ENCODE measurements around the gene CHIT1. TPM values are rescaled to one million over a fixed set of nuclear protein-coding genes. Genes with fewer than 3 reads are reported as not detected.

Gene CHIT1
- total RNA-seq, 1 donor: not detected

DNA sequence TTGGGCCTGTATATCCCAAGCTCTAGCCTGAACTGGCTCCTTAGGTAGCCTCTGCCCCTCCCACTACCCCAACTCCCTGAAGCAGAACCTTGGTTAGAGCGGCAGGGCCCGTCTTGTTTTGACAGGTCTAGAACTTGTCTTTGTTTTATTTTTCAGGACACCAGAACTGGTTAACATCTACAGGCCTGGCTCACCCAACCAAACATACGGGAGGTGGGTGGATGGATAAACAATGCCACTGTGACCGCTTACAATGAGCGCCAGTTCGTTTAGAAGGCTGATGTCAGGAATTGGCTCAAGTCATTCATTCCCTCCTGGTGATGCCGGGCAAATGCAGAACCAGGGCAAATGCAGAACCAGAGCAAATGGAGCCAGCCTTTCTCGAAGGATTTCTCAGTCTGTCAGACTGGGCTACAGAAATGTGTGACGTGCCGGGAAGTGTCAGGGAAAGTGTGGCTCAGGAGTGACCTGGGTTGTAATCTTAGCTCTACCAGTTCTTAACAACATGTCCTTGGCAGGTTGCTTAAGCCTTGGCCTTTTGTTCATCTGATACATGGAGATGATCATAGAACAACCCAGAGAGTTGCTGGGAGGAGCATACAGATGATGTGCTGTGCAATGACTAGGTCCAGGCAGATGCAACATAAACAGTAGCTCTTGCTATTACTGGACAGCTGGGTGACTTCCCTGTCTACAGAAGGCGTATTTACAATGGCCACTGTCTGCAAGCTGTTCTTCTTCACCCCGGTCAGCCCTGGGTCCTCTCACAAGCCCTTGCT is 45.3 kb upstream of the CHIT1 start:
- DNase-seq (ENCODE audit: low read depth): peak; percentile 28
- TF ChIP-seq, protein P1, sequence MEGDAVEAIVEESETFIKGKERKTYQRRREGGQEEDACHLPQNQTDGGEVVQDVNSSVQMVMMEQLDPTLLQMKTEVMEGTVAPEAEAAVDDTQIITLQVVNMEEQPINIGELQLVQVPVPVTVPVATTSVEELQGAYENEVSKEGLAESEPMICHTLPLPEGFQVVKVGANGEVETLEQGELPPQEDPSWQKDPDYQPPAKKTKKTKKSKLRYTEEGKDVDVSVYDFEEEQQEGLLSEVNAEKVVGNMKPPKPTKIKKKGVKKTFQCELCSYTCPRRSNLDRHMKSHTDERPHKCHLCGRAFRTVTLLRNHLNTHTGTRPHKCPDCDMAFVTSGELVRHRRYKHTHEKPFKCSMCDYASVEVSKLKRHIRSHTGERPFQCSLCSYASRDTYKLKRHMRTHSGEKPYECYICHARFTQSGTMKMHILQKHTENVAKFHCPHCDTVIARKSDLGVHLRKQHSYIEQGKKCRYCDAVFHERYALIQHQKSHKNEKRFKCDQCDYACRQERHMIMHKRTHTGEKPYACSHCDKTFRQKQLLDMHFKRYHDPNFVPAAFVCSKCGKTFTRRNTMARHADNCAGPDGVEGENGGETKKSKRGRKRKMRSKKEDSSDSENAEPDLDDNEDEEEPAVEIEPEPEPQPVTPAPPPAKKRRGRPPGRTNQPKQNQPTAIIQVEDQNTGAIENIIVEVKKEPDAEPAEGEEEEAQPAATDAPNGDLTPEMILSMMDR (IDR thresholded peaks at IDR 0.05; ENCODE audit: insufficient read depth, low read depth, low read length): no peak

DNA sequence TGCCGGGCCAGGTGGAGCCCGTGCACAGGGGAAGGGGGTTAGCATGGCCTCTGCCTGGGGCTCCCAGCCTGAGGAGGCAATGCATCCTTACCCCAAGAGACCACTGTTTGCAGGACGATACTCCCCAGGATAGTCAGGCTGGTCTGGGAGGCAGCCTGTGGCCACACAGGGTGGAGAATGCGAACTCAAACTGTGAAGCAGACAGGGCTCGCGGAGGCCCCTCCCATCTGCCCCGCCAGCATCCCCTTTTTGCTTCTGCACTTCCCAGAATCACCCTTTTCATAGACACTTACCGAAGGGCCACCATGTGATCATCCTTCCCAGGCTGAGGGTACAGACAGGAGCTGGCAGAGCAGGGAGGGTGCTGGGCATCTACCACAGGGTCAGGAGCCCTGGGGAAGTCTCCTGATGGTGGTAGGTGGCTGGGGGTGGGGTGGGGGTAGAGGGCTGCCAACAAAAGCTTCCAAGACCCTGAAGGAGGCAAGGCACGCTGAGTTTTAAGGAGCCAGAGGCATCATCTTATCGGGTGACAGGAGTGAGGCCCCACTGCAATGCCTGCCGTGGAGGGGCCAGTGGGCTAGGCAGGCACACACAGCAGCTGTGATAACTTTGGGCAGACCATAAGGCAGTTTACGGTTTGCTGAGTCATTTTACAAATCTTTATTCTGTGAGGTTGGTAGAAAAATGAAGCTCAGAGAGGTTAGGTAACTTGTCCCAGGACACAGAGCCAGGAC is 44.6 kb upstream of the CHIT1 start:
- no peak for DNase-seq (ENCODE audit: low read depth)
- TF ChIP-seq, protein P1 (IDR thresholded peaks at IDR 0.05; ENCODE audit: insufficient read depth, low read depth, low read length): no peak
- H3K4me3 ChIP-seq (ENCODE audit: low read depth, low read length): no peak overlapping the region

More for the DNA sequence above, 45.3 kb upstream of the CHIT1 start:
- no peak overlapping the region for H3K4me3 ChIP-seq (ENCODE audit: low read depth, low read length)

DNA sequence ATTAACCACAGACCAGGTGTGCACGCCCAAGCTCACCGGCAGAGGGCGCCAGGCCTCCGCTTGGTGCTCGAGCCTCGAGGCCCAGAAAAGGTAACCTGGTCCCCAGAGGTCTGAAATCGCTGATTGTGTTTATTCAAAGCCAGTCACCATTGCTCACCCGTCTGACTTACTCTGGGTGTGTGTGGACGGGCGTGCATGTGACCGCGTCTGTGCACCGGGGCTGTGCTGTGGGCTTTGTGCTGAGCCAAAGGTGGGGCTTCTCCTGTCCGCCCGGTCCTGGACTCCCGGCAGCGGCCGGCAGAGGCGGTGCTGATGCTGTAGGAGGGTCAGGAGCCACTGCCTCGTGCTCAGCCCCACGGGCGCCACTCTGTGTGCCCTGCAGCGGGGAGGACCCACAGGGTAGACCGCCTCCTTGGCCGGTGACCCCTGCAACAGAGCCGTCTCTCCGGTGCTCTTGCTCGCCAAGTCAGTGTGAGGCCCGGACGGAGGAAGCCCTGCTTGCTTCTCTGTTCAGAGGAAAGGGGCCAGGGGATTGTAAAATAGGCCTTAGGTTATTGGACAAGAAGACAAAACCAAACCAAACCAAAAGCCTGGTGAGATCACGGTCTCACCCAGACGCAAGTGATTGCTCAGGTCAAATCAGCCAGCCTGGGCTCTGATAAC is 43.9 kb upstream of the CHIT1 start:
- peak; percentile 71 for DNase-seq (ENCODE audit: low read depth)
- no peak overlapping the region for H3K4me3 ChIP-seq (ENCODE audit: low read depth, low read length)
- TF ChIP-seq, protein P1 (IDR thresholded peaks at IDR 0.05; ENCODE audit: insufficient read depth, low read depth, low read length): peak; percentile 89

DNA sequence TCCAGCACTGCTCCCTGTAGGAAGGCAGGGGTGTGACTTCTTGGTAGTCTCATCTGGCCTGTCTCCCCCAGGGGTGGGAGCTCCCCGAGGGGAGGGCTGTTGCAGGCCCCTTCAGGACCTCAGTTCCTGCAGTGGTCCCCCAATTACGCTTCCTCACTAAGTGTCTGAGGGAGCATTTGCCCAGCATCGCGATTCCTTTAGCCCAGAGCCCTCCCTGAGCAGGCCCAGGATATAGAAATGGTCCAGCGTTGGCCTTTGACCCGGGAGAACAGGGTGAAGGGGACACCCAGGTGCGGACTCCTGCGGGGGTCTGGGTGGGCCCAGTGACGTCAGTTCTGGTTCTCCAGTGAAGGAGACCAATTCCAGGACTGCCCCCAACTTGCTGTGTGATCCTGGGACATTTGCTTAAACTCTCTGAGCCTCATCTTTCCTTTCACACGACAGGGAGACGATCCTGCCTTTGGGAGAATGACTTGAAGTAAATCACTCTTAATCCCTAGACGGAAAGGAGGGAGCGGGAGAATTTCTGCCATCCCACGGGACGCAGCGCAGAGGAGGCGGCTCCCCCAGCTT is 43.2 kb upstream of the CHIT1 start:
- no peak overlapping the region for H3K4me3 ChIP-seq (ENCODE audit: low read depth, low read length)
- TF ChIP-seq, protein P1 (IDR thresholded peaks at IDR 0.05; ENCODE audit: insufficient read depth, low read depth, low read length): no peak
- no peak for DNase-seq (ENCODE audit: low read depth)

DNA sequence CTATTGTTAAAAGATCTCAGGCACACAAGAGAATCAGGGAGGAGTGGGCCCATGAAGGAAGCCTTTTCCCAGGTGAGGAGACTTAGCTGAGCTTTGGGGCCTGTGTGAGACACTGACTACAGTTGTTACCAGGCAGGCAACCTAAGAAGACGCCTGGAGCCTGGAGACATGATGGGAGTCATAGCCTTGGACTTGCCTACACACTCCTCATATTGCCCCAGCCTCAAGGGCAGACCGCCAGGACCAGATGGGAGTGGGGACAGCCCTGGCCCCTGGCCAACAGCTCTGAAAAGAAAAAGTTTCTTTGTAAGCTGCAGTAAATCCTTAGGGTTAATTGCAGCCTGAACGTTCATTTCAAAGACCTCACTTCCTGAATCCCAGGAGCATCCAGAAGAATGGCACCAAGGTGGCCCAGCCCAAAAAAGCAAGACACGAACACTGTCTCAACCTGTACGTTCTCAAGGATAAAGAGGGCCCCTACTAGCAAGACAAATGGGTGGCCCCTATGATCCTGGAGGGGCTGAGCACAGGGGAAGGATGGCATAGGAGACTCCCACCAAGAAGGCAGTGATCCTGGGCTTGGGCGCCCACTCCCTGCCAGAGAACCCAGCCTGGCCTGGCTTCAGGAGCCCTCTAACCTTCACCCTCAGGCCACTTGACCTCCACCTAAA is 42.6 kb upstream of the CHIT1 start:
- H3K4me3 ChIP-seq (ENCODE audit: low read depth, low read length): no peak overlapping the region
- TF ChIP-seq, protein P1 (IDR thresholded peaks at IDR 0.05; ENCODE audit: insufficient read depth, low read depth, low read length): no peak
- DNase-seq (ENCODE audit: low read depth): no peak
